Keratinocyte (primary cell): ENCODE data around the gene EXOC4. TPM values are rescaled to one million over a fixed set of nuclear protein-coding genes. Genes with fewer than 3 reads are reported as not detected.

Experiments used
- DNase-seq: peaks from one replicate; pipeline ENCODE4 v3.0.0-alpha.2; 2011; ENCODE audit warnings: low read depth, missing footprints, low spot score
- FAIRE-seq: peaks from 2 replicates; lab custom pipeline; 2011; peaks lifted over from hg19 to GRCh38; lab: Jason Lieb, UNC
- H2AFZ ChIP-seq: 2 replicates; pipeline ENCODE4 v1.6.0; 2012; ENCODE audit warnings: low read length, control low read depth, inconsistent platforms; ENCODE audit not compliant: control insufficient read depth
- H3K27ac ChIP-seq: 2 replicates; pipeline ENCODE4 v1.5.1; 2011; ENCODE audit warnings: low read length; ENCODE audit not compliant: control insufficient read depth, insufficient read depth
- H3K27me3 ChIP-seq: 3 replicates; pipeline ENCODE4 v1.6.0; 2011; ENCODE audit warnings: low read length; ENCODE audit not compliant: control insufficient read depth, insufficient read depth; ENCODE audit errors: extremely low read depth
- H3K36me3 ChIP-seq, 2 experiments: 2 replicates in 1 of 2; 3 replicates in 1 of 2; pipeline ENCODE4 v1.5.1; 2011; ENCODE audit warnings: low read length in 2 of 2, mild to moderate bottlenecking in 1 of 2; ENCODE audit not compliant: control insufficient read depth in 2 of 2, insufficient read depth in 2 of 2; ENCODE audit errors: extremely low read depth in 1 of 2
- H3K4me1 ChIP-seq: 3 replicates; pipeline ENCODE4 v1.5.1; 2011; ENCODE audit warnings: low read length; ENCODE audit not compliant: control insufficient read depth, insufficient read depth; ENCODE audit errors: extremely low read depth
- H3K4me2 ChIP-seq: 3 replicates; pipeline ENCODE4 v1.6.0; 2011; ENCODE audit warnings: low read depth, low read length; ENCODE audit not compliant: control insufficient read depth, insufficient read depth; ENCODE audit errors: extremely low read depth
- H3K4me3 ChIP-seq, 3 experiments: fragments of 200-600 bp in 1 of 3; sonication (generic) in 1 of 3; 2 replicates in 2 of 3; 3 replicates in 1 of 3; pipeline ENCODE4 v1.5.1; 2011 to 2016; ENCODE audit warnings: low read length in 3 of 3, mild to moderate bottlenecking in 3 of 3, control low read depth in 2 of 3, inconsistent platforms in 1 of 3, low read depth in 1 of 3, mixed read lengths in 1 of 3, mixed run types in 1 of 3, moderate library complexity in 1 of 3; ENCODE audit not compliant: control insufficient read depth in 2 of 3, insufficient read depth in 2 of 3; ENCODE audit errors: extremely low read depth in 1 of 3
- H3K79me2 ChIP-seq: 2 replicates; pipeline ENCODE4 v1.6.0; 2012; ENCODE audit warnings: low read length; ENCODE audit not compliant: control insufficient read depth, insufficient read depth
- H3K9ac ChIP-seq: 3 replicates; pipeline ENCODE4 v1.6.0; 2011; ENCODE audit warnings: low read length; ENCODE audit not compliant: control insufficient read depth, insufficient read depth; ENCODE audit errors: extremely low read depth
- H3K9me1 ChIP-seq: 3 replicates; pipeline ENCODE4 v1.6.0; 2011; ENCODE audit warnings: low read length; ENCODE audit not compliant: control insufficient read depth, insufficient read depth; ENCODE audit errors: extremely low read depth
- H3K9me3 ChIP-seq: 2 replicates; pipeline ENCODE4 v1.5.1; 2012; ENCODE audit warnings: low read depth, low read length; ENCODE audit not compliant: control insufficient read depth
- H4K20me1 ChIP-seq: 3 replicates; pipeline ENCODE4 v1.6.0; 2011; ENCODE audit warnings: low read length; ENCODE audit not compliant: control insufficient read depth, insufficient read depth; ENCODE audit errors: extremely low read depth
- EZH2 ChIP-seq: IDR thresholded peaks from one replicate; pipeline ENCODE4 v1.6.1; 2012; ENCODE audit warnings: inconsistent platforms, mild to moderate bottlenecking, low read length, moderate library complexity
- dilution Hi-C: fragments of 300-500 bp; cut with MboI; formaldehyde crosslinking; loops from one replicate; pipeline ENCODE4 v1.7.0; 2020; ENCODE audit warnings: low sequenced_read_pairs; ENCODE audit not compliant: extremely low pct_ligation_motif_present
- polyA plus RNA-seq, 5 experiments: library from polyadenylated mRNA; depleted of rRNA in 3 of 5; stranded (reverse) in 3 of 5; stranded (forward) in 1 of 5; unstranded in 1 of 5; fragments of >200 nt; gene quantifications; 1 replicate in 1 of 5; 2 replicates in 3 of 5; 3 replicates in 1 of 5; pipeline versions ENCODE4 v1.2.1 to v1.2.3, GENCODE V29; 2011 to 2012; ENCODE audit warnings: missing spikeins in 2 of 5, low read depth in 1 of 5, low replicate concordance in 1 of 5
- TF ChIP-seq, protein P1 (sequence below), 3 experiments: IDR thresholded peaks in 1 of 3; conservative IDR thresholded peaks in 1 of 3; optimal IDR thresholded peaks in 1 of 3; 2 replicates in 2 of 3; 3 replicates in 1 of 3; pipeline versions ENCODE3 to v1.5.1; 2011; ENCODE audit warnings: low read length in 3 of 3, mild to moderate bottlenecking in 3 of 3, moderate library complexity in 2 of 3, control low read depth in 1 of 3, inconsistent platforms in 1 of 3; ENCODE audit not compliant: insufficient read depth in 2 of 3; ENCODE audit errors: extremely low read depth in 1 of 3

EXOC4 gene
- polyA plus RNA-seq, 1 donor (not counting 4 experiments of a cell fraction or from before 2014, with no cell fraction given), result 52.6 TPM

DNA sequence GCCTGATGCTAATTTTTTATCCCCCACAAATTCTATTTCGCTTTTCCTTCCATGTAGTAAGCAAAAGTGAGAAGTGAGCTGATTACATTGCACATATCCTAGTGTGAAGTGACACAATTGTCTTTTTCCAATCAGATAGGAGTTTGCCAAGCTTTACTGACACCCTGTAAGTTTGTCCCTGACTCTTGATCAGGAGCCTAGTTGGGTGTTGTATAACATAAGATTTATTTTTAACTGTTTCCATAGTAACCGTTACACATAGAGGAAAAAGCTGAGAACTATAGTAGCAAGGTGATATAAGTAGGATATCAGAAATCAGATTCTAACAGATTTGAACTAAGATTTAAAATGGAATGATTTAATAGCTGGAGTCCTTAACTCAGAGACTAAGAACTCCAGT, 31.2 kb downstream of the EXOC4 start:
- no peaks in the 10 kb centered on the region for H3K27me3 ChIP-seq
- no peak for DNase-seq
- H3K4me3 ChIP-seq, result no peak overlapping the region
- peaks cover 2 to 5% of the 10 kb centered on the region in 2 experiments for H3K36me3 ChIP-seq
- H3K9me1 ChIP-seq, result no peaks in the 10 kb centered on the region
- TF ChIP-seq, protein P1, sequence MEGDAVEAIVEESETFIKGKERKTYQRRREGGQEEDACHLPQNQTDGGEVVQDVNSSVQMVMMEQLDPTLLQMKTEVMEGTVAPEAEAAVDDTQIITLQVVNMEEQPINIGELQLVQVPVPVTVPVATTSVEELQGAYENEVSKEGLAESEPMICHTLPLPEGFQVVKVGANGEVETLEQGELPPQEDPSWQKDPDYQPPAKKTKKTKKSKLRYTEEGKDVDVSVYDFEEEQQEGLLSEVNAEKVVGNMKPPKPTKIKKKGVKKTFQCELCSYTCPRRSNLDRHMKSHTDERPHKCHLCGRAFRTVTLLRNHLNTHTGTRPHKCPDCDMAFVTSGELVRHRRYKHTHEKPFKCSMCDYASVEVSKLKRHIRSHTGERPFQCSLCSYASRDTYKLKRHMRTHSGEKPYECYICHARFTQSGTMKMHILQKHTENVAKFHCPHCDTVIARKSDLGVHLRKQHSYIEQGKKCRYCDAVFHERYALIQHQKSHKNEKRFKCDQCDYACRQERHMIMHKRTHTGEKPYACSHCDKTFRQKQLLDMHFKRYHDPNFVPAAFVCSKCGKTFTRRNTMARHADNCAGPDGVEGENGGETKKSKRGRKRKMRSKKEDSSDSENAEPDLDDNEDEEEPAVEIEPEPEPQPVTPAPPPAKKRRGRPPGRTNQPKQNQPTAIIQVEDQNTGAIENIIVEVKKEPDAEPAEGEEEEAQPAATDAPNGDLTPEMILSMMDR (optimal IDR thresholded peaks at IDR 0.05 in 1 of 3, IDR thresholded peaks at IDR 0.05 in 1 of 3, conservative IDR thresholded peaks at IDR 0.05 in 1 of 3; ENCODE audit: extremely low read depth in 1 of 3, insufficient read depth in 2 of 3, low read length in 3 of 3), result no peak
- no peak for TF ChIP-seq EZH2
- no peaks in the 10 kb centered on the region for H3K4me1 ChIP-seq
- no peak for FAIRE-seq
- H3K4me2 ChIP-seq, result no peak overlapping the region
- no peak overlapping the region for H3K9ac ChIP-seq
- H3K79me2 ChIP-seq, result no peaks in the 10 kb centered on the region
- dilution Hi-C loops, result no loop called here
- no peaks in the 10 kb centered on the region for H3K9me3 ChIP-seq
- no peaks in the 10 kb centered on the region for H4K20me1 ChIP-seq
- no peak overlapping the region for H2AFZ ChIP-seq
- no peak overlapping the region for H3K27ac ChIP-seq

DNA sequence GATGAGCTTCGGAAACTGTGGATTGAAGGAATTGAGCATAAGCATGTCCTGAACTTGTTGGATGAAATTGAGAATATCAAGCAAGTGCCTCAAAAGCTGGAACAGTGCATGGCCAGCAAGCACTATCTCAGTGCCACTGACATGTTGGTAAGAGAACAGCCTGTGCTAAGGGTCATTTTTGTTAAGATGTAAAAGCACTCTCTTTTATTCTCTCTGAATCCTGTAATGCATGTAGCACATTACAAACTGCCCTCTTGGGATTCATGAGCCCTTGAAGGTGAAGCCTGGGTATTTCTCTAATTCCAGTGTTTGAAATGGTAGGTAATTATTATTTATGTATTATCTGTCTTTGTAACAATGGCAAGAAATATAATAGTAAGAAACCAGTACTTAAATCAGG, 36.1 kb downstream of the EXOC4 start:
- Histone ChIP-seq H3K27me3 (no peaks in the 10 kb centered on the region), H3K4me3 (no peak overlapping the region), H3K36me3 (peaks cover 4 to 8% of the 10 kb centered on the region in 2 experiments), H2AFZ (no peak overlapping the region), H3K4me2 (no peak overlapping the region), H4K20me1 (no peaks in the 10 kb centered on the region), H3K9me1 (no peaks in the 10 kb centered on the region), H3K79me2 (no peaks in the 10 kb centered on the region), H3K9ac (no peak overlapping the region), H3K9me3 (no peaks in the 10 kb centered on the region), H3K4me1 (no peaks in the 10 kb centered on the region), H3K27ac (no peak overlapping the region)
- dilution Hi-C loops, result no loop called here
- FAIRE-seq (no peak), DNase-seq (no peak)
- TF ChIP-seq EZH2, result no peak
- TF ChIP-seq, protein P1 (optimal IDR thresholded peaks at IDR 0.05 in 1 of 3, IDR thresholded peaks at IDR 0.05 in 1 of 3, conservative IDR thresholded peaks at IDR 0.05 in 1 of 3; ENCODE audit: extremely low read depth in 1 of 3, insufficient read depth in 2 of 3, low read length in 3 of 3), result no peak
